Osteocyte (in vitro differentiated cells): Measurements from ENCODE around the gene GANC. TPM values are rescaled to one million over a fixed set of nuclear protein-coding genes. Genes with fewer than 3 reads are reported as not detected.

Experiments used
- DNase-seq: peaks from one replicate; pipeline ENCODE4 v3.0.0; 2021; ENCODE audit warnings: mixed read lengths; ENCODE audit not compliant: unreplicated experiment; ENCODE audit errors: extremely low spot score
- H3K27ac Mint-ChIP-seq: one replicate; pipeline ENCODE4 v1.8.0; 2021; ENCODE audit warnings: mild to moderate bottlenecking, mixed read lengths; ENCODE audit not compliant: unreplicated experiment
- H3K27me3 Mint-ChIP-seq: one replicate; pipeline ENCODE4 v1.8.0; 2021; ENCODE audit warnings: mixed read lengths; ENCODE audit not compliant: unreplicated experiment
- H3K36me3 Mint-ChIP-seq: one replicate; pipeline ENCODE4 v1.8.0; 2021; ENCODE audit warnings: mixed read lengths; ENCODE audit not compliant: unreplicated experiment
- H3K4me1 Mint-ChIP-seq: one replicate; pipeline ENCODE4 v1.8.0; 2021; ENCODE audit warnings: mixed read lengths; ENCODE audit not compliant: unreplicated experiment
- H3K4me3 Mint-ChIP-seq: one replicate; pipeline ENCODE4 v1.8.0; 2021; ENCODE audit warnings: mild to moderate bottlenecking, moderate library complexity, mixed read lengths; ENCODE audit not compliant: unreplicated experiment
- H3K9me3 Mint-ChIP-seq: one replicate; pipeline ENCODE4 v1.8.0; 2021; ENCODE audit warnings: mixed read lengths; ENCODE audit not compliant: unreplicated experiment
- CTCF ChIP-seq: fragments of 200-600 bp; sonication (generic); IDR thresholded peaks from 2 replicates; pipeline ENCODE4 v1.5.0; 2021; ENCODE audit warnings: antibody characterized with exemption, mild to moderate bottlenecking, moderate library complexity
- total RNA-seq: library from RNA; stranded (reverse); gene quantifications from 2 replicates; pipeline ENCODE4 v1.2.1, GENCODE V29; 2021

The GANC gene
- total RNA-seq, 1 donor from 2014 or later: 34.0 TPM

GRCh38 chr15:42363487-42363886, 90.5 kb downstream of the GANC start:
- H3K36me3 Mint-ChIP-seq: peaks cover 6% of the 10 kb centered on the region
- H3K4me3 Mint-ChIP-seq: no peak overlapping the region
- TF ChIP-seq CTCF: no peak
- H3K4me1 Mint-ChIP-seq: no peaks in the 10 kb centered on the region
- no peaks in the 10 kb centered on the region for H3K9me3 Mint-ChIP-seq
- DNase-seq: no peak
- H3K27me3 Mint-ChIP-seq: no peaks in the 10 kb centered on the region
- H3K27ac Mint-ChIP-seq: no peak overlapping the region

GRCh38 chr15:42363942-42364341, 90.9 kb downstream of the GANC start:
- Mint-ChIP-seq H3K9me3 (peaks cover 3% of the 10 kb centered on the region), H3K4me3 (no peak overlapping the region), H3K27me3 (no peaks in the 10 kb centered on the region), H3K4me1 (no peaks in the 10 kb centered on the region), H3K36me3 (peaks cover 6% of the 10 kb centered on the region), H3K27ac (no peak overlapping the region)
- no peak for DNase-seq
- no peak for TF ChIP-seq CTCF

- Mint-ChIP-seq H3K27me3 (no peaks in the 10 kb centered on the region), H3K36me3 (peaks cover 3% of the 10 kb centered on the region), H3K9me3 (peaks cover 6% of the 10 kb centered on the region), H3K4me3 (no peak overlapping the region), H3K4me1 (no peaks in the 10 kb centered on the region), H3K27ac (no peak overlapping the region)
- TF ChIP-seq CTCF: no peak
- DNase-seq: no peak
Observed at GRCh38 chr15:42364529-42364928, 91.5 kb downstream of the GANC start.

GRCh38 chr15:42365921-42366550, 93.0 kb downstream of the GANC start:
- H3K27me3 Mint-ChIP-seq: no peaks in the 10 kb centered on the region
- TF ChIP-seq CTCF: no peak
- H3K9me3 Mint-ChIP-seq: peaks cover 6% of the 10 kb centered on the region
- H3K36me3 Mint-ChIP-seq: no peaks in the 10 kb centered on the region
- H3K4me1 Mint-ChIP-seq: no peaks in the 10 kb centered on the region
- DNase-seq: no peak
- no peak overlapping the region for H3K4me3 Mint-ChIP-seq
- H3K27ac Mint-ChIP-seq: no peak overlapping the region

GRCh38 chr15:42367041-42367440, 94.0 kb downstream of the GANC start:
- Mint-ChIP-seq H3K36me3 (peaks cover 1% of the 10 kb centered on the region), H3K27ac (no peak overlapping the region), H3K27me3 (no peaks in the 10 kb centered on the region), H3K9me3 (peaks cover 6% of the 10 kb centered on the region), H3K4me3 (no peak overlapping the region), H3K4me1 (no peaks in the 10 kb centered on the region)
- DNase-seq: no peak
- TF ChIP-seq CTCF: no peak
